SJSA1 (cell line): ENCODE measurements around the gene MED26. TPM values are rescaled to one million over a fixed set of nuclear protein-coding genes. Genes with fewer than 3 reads are reported as not detected.
"Not testable (repeated sequence)": the region's sequence is repeated elsewhere in the genome, so short reads cannot be mapped to it uniquely, and the experiment has no call there.

ENCODE experiments used
- DNase-seq, 2 experiments: peaks; one replicate each; pipeline ENCODE4 v3.0.0-alpha.2; 2015 to 2020; ENCODE audit warnings: low spot score in 2 of 2, low read depth in 1 of 2
- H3K27ac ChIP-seq: fragments of 250-450 bp; sonication (Bioruptor Pico); 2 replicates; pipeline ENCODE4 v1.5.1; 2020; ENCODE audit warnings: mild to moderate bottlenecking, moderate library complexity
- H3K27me3 ChIP-seq: fragments of 250-450 bp; sonication (Bioruptor Pico); replicated peaks from 2 replicates; pipeline ENCODE4 v1.5.1; 2020; ENCODE audit warnings: mild to moderate bottlenecking, moderate library complexity
- H3K36me3 ChIP-seq: fragments of 250-450 bp; sonication (Bioruptor Pico); 2 replicates; pipeline ENCODE4 v1.5.1; 2020; ENCODE audit warnings: mild to moderate bottlenecking
- H3K4me1 ChIP-seq: fragments of 250-450 bp; sonication (Bioruptor Pico); replicated peaks from 2 replicates; pipeline ENCODE4 v1.6.1; 2021; ENCODE audit warnings: mild to moderate bottlenecking
- H3K4me3 ChIP-seq: fragments of 250-450 bp; sonication (Bioruptor Pico); 2 replicates; pipeline ENCODE4 v1.5.1; 2020; ENCODE audit warnings: mild to moderate bottlenecking
- H3K9me3 ChIP-seq: fragments of 250-450 bp; sonication (Bioruptor Pico); replicated peaks from 2 replicates; pipeline ENCODE4 v1.5.1; 2020; ENCODE audit warnings: mild to moderate bottlenecking
- total RNA-seq: library from RNA; depleted of rRNA; stranded (reverse); fragments of >200 nt; shearing (Covaris generic); gene quantifications from 2 replicates; pipeline ENCODE4 v1.2.3, GENCODE V29; 2014

Gene MED26
- total RNA-seq, 1 experiment from 2014 or later = 9.6 TPM

DNA sequence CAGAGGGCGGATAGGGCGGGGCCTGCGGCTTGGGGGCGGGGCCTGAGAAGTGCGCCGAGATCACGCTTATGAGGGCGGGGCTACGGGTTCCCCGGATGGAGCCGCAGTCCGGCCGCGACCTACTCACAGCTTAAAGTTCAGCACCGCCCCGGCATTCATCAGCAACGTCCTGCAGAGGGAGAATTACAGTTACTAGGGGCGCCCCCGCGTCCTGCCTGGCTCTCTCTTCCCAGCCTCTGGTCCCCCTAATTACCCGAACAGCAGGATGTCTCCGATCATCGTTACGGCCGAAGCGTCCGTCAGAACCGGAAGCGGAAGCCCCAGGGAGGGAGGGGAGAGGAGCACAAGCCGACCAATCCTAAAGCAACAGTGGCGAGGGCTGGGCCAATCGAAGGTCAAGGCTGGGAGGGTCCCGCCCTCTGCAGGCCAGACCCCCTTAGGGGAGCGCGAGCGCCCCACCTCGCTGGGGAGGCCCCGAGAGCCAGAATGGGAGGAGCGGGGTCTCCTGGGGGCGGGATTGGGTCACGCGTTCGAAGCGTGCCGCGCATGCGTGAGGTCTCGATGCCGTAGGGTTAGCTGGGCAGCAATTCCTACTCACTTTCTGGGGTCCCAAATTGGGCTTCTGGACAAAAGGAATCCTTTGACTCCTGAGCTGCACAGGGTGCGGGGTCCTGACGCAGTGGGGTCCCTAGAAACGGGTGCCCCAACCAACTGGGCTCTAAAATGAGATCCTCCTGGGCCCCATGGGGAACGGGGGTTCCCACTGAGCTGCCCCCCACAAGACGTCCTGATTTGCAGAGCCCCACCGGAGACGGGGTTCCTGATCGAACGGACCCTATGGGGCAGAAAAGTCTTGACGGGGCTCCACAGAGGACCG, 32.1 kb upstream of the MED26 start, which contains the start of gene SMIM7:
SMIM7 (minus strand) TSS at position 313 of the 877 bp plus-strand sequence; CDS start at position 279, 34 bp downstream.
- peak; percentile 99 to 100 for DNase-seq
- peaks cover 36% of the 10 kb centered on the region for H3K36me3 ChIP-seq
- peak within 1 kb of the TSS; percentile 77 for H3K4me3 ChIP-seq
- H3K4me1 ChIP-seq = peaks cover 16% of the 10 kb centered on the region
- no peaks in the 10 kb centered on the region for H3K9me3 ChIP-seq
- H3K27ac ChIP-seq = peak within 1 kb of the TSS; percentile 39
- H3K27me3 ChIP-seq = no peaks in the 10 kb centered on the region; the same call in 1 of the 2 replicates

DNA sequence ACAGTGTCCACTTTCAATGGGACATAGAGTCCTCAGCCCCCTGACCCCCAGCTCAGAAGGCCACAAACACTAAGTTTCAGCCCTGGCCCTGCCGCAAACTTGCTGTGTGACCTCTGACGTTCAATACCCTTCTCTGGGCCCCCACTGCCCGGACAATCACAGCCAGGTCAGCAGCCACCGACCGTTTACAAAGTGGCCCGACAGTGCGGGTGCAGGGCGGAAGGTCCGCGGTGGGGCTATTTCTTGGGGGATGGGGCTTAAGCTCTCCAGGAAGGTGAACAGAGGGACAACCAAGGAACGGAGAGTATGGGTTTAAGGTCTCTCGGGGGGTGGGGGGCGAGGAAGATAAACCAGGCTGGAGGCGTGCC, 31.4 kb upstream of the MED26 start:
- Histone ChIP-seq H3K4me1 (peaks cover 16% of the 10 kb centered on the region), H3K27ac (peak overlapping the region; percentile 15; the same call in 1 of the 2 replicates), H3K27me3 (no peaks in the 10 kb centered on the region; the same call in 1 of the 2 replicates), H3K4me3 (peak overlapping the region; percentile 77), H3K9me3 (no peaks in the 10 kb centered on the region), H3K36me3 (peaks cover 42% of the 10 kb centered on the region)
- no peak for DNase-seq

- H3K9me3 ChIP-seq = no peaks in the 10 kb centered on the region
- H3K4me1 ChIP-seq = peaks cover 16% of the 10 kb centered on the region
- no peak overlapping the region for H3K27ac ChIP-seq
- peaks cover 62% of the 10 kb centered on the region for H3K36me3 ChIP-seq
- no peak overlapping the region for H3K4me3 ChIP-seq
- H3K27me3 ChIP-seq = no peaks in the 10 kb centered on the region; the same call in 1 of the 2 replicates
- DNase-seq = no peak
Measured at GRCh38 chr19:16657384-16657783, 29.4 kb upstream of the MED26 start.

DNA sequence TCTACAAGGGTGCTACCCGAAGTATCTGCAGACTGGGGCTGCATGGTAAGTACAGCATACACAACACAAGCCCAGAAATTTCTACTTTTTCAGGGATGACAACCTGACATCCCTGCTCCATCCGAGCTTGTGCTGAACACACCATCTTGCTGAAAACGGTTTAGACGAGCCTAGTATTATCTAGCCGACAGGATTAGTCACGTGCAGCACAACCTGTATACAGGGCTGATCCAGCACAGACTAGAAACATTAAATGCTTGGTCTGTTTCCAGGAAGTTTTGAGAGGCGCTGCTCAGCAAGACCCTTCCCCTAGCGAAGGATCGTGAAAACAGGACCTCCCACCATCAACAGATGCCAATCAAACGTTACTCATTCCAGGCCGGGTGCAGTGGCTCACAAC, 27.7 kb upstream of the MED26 start:
- Histone ChIP-seq H3K4me1 (peaks cover 8% of the 10 kb centered on the region), H3K27ac (no peak overlapping the region)

GRCh38 chr19:16654627-16655026, 26.6 kb upstream of the MED26 start:
- Histone ChIP-seq H3K9me3 (no peaks in the 10 kb centered on the region), H3K4me3 (no peak overlapping the region), H3K27me3 (no peaks in the 10 kb centered on the region), H3K27ac (no peak overlapping the region), H3K36me3 (peaks cover 81% of the 10 kb centered on the region), H3K4me1 (peaks cover 3% of the 10 kb centered on the region; the same call in 1 of the 2 replicates)
- no peak for DNase-seq

More for the DNA sequence above, 27.7 kb upstream of the MED26 start:
- peaks cover 74% of the 10 kb centered on the region for H3K36me3 ChIP-seq
- no peaks in the 10 kb centered on the region for H3K9me3 ChIP-seq
- H3K27me3 ChIP-seq = no peaks in the 10 kb centered on the region; the same call in 1 of the 2 replicates
- no peak overlapping the region for H3K4me3 ChIP-seq
- DNase-seq = no peak

DNA sequence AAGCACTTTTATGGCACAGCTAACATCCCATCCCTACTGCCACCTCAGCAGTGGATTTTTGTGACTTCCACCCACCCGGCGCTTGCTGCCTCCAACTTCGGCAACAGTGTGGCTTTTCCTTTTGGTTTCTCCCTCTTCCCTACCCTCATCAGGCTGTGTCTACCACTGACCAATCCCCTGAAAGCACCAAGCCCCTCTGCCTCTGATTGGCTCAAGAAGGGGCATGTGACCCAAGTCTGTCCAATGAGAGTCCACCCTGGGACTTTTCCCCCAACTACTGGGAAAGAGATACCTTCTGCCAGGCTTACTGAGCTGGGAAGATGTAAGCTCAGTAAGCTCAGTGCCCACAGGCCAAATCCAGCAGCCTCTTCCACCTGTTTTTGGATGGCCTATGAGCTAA, 26.1 kb upstream of the MED26 start:
- DNase-seq = no peak
- H3K4me3 ChIP-seq = no peak overlapping the region
- H3K27ac ChIP-seq = no peak overlapping the region
- no peaks in the 10 kb centered on the region for H3K9me3 ChIP-seq
- H3K27me3 ChIP-seq = no peaks in the 10 kb centered on the region
- H3K36me3 ChIP-seq = peaks cover 80% of the 10 kb centered on the region
- peaks cover under 1% of the 10 kb centered on the region; the same call in 1 of the 2 replicates for H3K4me1 ChIP-seq

DNA sequence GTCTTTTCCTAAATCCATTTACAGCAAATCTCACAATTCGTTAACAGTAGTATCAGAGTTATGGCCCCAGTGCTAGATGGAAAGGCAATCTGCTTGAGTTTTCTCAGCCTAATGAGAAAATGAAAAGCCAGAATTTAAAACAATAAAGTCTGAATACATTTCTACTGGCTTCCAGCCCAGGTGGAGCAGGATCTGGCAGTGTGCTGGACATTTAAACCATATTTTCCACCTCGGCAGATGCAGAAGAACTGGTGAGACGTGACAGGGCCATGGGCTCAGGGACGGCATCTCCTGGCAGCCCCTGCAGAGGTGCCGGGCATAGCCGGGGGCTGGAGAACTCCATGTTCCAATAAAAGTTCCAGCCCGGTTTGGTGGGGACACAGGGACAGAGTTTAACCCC, 24.9 kb upstream of the MED26 start:
- no peak overlapping the region for H3K27ac ChIP-seq
- no peaks in the 10 kb centered on the region for H3K9me3 ChIP-seq
- H3K4me3 ChIP-seq = no peak overlapping the region
- peaks cover 79% of the 10 kb centered on the region for H3K36me3 ChIP-seq
- DNase-seq = no peak
- no peaks in the 10 kb centered on the region for H3K4me1 ChIP-seq
- H3K27me3 ChIP-seq = no peaks in the 10 kb centered on the region

DNA sequence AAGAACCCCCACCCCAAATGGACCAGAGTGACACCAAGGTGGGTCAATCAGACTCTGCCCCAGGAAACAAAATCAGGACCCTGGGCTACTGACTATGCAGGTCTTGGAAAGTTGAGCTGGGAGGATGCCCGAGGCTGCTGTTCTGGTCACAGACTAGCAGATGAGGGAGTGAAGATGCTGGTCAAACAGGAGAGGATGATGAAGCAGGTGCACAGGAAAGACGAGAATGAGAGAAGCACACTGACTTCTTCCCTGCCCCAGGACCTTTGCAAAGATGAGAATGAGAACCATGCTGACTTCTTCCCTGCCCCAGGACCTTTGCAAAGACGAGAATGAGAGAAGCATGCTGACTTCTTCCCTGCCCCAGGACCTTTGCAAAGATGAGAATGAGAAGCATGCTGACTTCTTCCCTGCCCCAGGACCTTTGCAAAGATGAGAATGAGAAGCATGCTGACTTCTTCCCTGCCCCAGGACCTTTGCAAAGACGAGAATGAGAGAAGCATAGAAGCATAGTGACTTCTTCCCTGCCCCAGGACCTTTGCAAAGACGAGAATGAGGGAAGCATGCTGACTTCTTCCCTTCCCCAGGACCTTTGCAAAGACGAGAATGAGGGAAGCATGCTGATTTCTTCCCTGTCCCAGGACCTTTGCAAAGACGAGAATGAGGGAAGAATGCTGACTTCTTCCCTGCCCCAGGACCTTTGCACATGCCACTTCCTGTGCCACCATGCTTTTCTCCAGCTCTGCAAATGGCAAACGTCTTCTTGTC, 23.6 kb upstream of the MED26 start:
- not testable (repeated sequence) for H3K27ac ChIP-seq, H3K4me1 ChIP-seq, DNase-seq, H3K4me3 ChIP-seq, H3K27me3 ChIP-seq, H3K9me3 ChIP-seq
- peaks cover 81% of the 10 kb centered on the region for H3K36me3 ChIP-seq

GRCh38 chr19:16650821-16651220, 22.8 kb upstream of the MED26 start:
- Histone ChIP-seq H3K4me1 (no peaks in the 10 kb centered on the region), H3K36me3 (peaks cover 82% of the 10 kb centered on the region), H3K9me3 (no peaks in the 10 kb centered on the region), H3K27me3 (no peaks in the 10 kb centered on the region), H3K4me3 (no peak overlapping the region), H3K27ac (no peak overlapping the region)
- no peak for DNase-seq

GRCh38 chr19:16649734-16650133, 21.7 kb upstream of the MED26 start:
- Histone ChIP-seq H3K4me1 (no peaks in the 10 kb centered on the region), H3K4me3 (no peak overlapping the region), H3K27ac (no peak overlapping the region), H3K9me3 (no peaks in the 10 kb centered on the region), H3K27me3 (no peaks in the 10 kb centered on the region), H3K36me3 (peaks cover 85% of the 10 kb centered on the region)
- DNase-seq = no peak

- no peak overlapping the region for H3K27ac ChIP-seq
- no peak overlapping the region for H3K4me3 ChIP-seq
- H3K36me3 ChIP-seq = peaks cover 91% of the 10 kb centered on the region
- H3K9me3 ChIP-seq = no peaks in the 10 kb centered on the region
- H3K27me3 ChIP-seq = no peaks in the 10 kb centered on the region
- no peak for DNase-seq
- H3K4me1 ChIP-seq = no peaks in the 10 kb centered on the region
Measured at GRCh38 chr19:16645140-16645539, 17.1 kb upstream of the MED26 start.

DNA sequence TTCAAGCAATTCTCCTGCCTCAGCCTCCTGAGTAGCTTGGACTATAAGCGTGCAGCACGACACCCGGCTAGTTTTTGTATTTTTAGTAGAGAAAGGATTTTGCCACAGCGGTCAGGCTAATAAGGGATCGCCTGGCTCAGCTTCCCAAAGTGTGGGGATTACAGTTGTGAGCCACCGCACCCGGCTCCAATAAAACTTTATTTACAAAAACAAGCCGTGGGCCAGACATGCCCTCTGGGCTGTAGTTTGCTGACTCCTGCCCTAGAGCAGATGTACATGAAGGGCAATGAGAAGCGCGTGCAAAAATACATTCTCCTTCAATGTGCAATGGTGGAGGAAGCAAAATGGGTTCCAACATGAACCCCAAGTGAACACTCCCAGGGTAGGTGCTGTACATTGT, 13.7 kb upstream of the MED26 start:
- no peaks in the 10 kb centered on the region for H3K4me1 ChIP-seq
- H3K36me3 ChIP-seq = peaks cover 84% of the 10 kb centered on the region
- no peak for DNase-seq
- no peak overlapping the region for H3K4me3 ChIP-seq
- H3K27me3 ChIP-seq = no peaks in the 10 kb centered on the region
- no peaks in the 10 kb centered on the region for H3K9me3 ChIP-seq
- H3K27ac ChIP-seq = no peak overlapping the region

GRCh38 chr19:16640951-16641350, 12.9 kb upstream of the MED26 start:
- peaks cover 77% of the 10 kb centered on the region for H3K36me3 ChIP-seq
- no peaks in the 10 kb centered on the region for H3K9me3 ChIP-seq

GRCh38 chr19:16638666-16639065, 10.7 kb upstream of the MED26 start:
- no peak for DNase-seq
- Histone ChIP-seq H3K36me3 (peaks cover 60% of the 10 kb centered on the region), H3K27ac (no peak overlapping the region), H3K4me3 (no peak overlapping the region), H3K4me1 (no peaks in the 10 kb centered on the region), H3K9me3 (no peaks in the 10 kb centered on the region), H3K27me3 (no peaks in the 10 kb centered on the region)

More at GRCh38 chr19:16640951-16641350, 12.9 kb upstream of the MED26 start:
- H3K4me1 ChIP-seq = no peaks in the 10 kb centered on the region
- no peak overlapping the region for H3K4me3 ChIP-seq
- no peak for DNase-seq
- H3K27me3 ChIP-seq = no peaks in the 10 kb centered on the region
- no peak overlapping the region for H3K27ac ChIP-seq
